Hepatocyte (in vitro differentiated cells): Measurements from ENCODE around the gene DGKI. TPM values are rescaled to one million over a fixed set of nuclear protein-coding genes. Genes with fewer than 3 reads are reported as not detected.

Experiments used
- DNase-seq: peaks from one replicate; pipeline ENCODE4 v3.0.0-alpha.2; 2016; ENCODE audit warnings: low spot score
- H2AFZ ChIP-seq: fragments of 200-600 bp; sonication (generic); 2 replicates; pipeline ENCODE4 v1.6.0; 2016; ENCODE audit warnings: antibody characterized with exemption, mild to moderate bottlenecking
- H3K27ac ChIP-seq: fragments of 200-600 bp; sonication (generic); 2 replicates; pipeline ENCODE4 v1.5.1; 2016; ENCODE audit warnings: mild to moderate bottlenecking
- H3K27me3 ChIP-seq: fragments of 200-600 bp; sonication (generic); 2 replicates; pipeline ENCODE4 v1.6.1; 2016
- H3K36me3 ChIP-seq: fragments of 200-600 bp; sonication (generic); replicated peaks from 2 replicates; pipeline ENCODE4 v1.5.1; 2016; ENCODE audit warnings: low read depth; ENCODE audit not compliant: insufficient read depth
- H3K4me1 ChIP-seq: fragments of 200-600 bp; sonication (generic); 2 replicates; pipeline ENCODE4 v1.5.1; 2016; ENCODE audit warnings: mild to moderate bottlenecking, moderate library complexity; ENCODE audit not compliant: insufficient read depth
- H3K4me2 ChIP-seq: fragments of 200-600 bp; sonication (generic); 2 replicates; pipeline ENCODE4 v1.6.0; 2016
- H3K4me3 ChIP-seq: fragments of 200-600 bp; sonication (generic); 2 replicates; pipeline ENCODE4 v1.5.1; 2016; ENCODE audit warnings: mild to moderate bottlenecking
- H3K79me2 ChIP-seq: fragments of 200-600 bp; sonication (generic); 2 replicates; pipeline ENCODE4 v1.6.0; 2017; ENCODE audit warnings: mild to moderate bottlenecking
- H3K9me2 ChIP-seq: fragments of 200-600 bp; sonication (generic); replicated peaks from 2 replicates; pipeline ENCODE4 v1.6.0; 2017; ENCODE audit warnings: mild to moderate bottlenecking; ENCODE audit not compliant: insufficient read depth
- H3K9me3 ChIP-seq: fragments of 200-600 bp; sonication (generic); 2 replicates; pipeline ENCODE4 v1.5.1; 2016; ENCODE audit warnings: low read depth, mild to moderate bottlenecking
- H4K20me1 ChIP-seq: fragments of 200-600 bp; sonication (generic); 2 replicates; pipeline ENCODE4 v1.6.0; 2016; ENCODE audit warnings: mild to moderate bottlenecking; ENCODE audit not compliant: insufficient read depth, poor library complexity, severe bottlenecking
- EZH2 ChIP-seq: fragments of 200-600 bp; sonication (generic); IDR thresholded peaks from 2 replicates; pipeline ENCODE4 v1.6.1; 2016; ENCODE audit warnings: antibody characterized with exemption, mild to moderate bottlenecking, borderline replicate concordance
- EZH2phosphoT487 ChIP-seq: fragments of 200-600 bp; sonication (generic); IDR thresholded peaks from one replicate; pipeline ENCODE4 v1.6.1; 2018; ENCODE audit warnings: antibody characterized with exemption, mild to moderate bottlenecking, low read depth, moderate library complexity; ENCODE audit not compliant: unreplicated experiment, severe bottlenecking
- WGBS: methylation state at CpG from one replicate; pipeline ENCODE4 v1.1.6; 2016; ENCODE audit warnings: low lambda C conversion rate; ENCODE audit errors: missing lambda C conversion rate; 5-methylcytosine and 5-hydroxymethylcytosine counted together
- polyA plus RNA-seq: library from polyadenylated mRNA; unstranded; fragments of >200 nt; fragmentation: Nextera tagmentation; extraction: Ambion mirVana; gene quantifications from 2 replicates; pipeline ENCODE4 v1.2.1, GENCODE V29; 2016
- total RNA-seq: library from RNA; depleted of rRNA; stranded (reverse); fragments of >200 nt; gene quantifications from 2 replicates; pipeline ENCODE4 v1.2.3, GENCODE V29; 2014
- TF ChIP-seq, protein P1 (sequence below): fragments of 200-600 bp; sonication (generic); IDR thresholded peaks from 2 replicates; pipeline ENCODE4 v1.5.1; 2016; ENCODE audit warnings: antibody characterized with exemption, mild to moderate bottlenecking; ENCODE audit not compliant: poor library complexity

The DGKI gene
- total and polyA plus RNA-seq, 2 experiments from 2014 or later, result 0.47 to 1.8 TPM

DNA sequence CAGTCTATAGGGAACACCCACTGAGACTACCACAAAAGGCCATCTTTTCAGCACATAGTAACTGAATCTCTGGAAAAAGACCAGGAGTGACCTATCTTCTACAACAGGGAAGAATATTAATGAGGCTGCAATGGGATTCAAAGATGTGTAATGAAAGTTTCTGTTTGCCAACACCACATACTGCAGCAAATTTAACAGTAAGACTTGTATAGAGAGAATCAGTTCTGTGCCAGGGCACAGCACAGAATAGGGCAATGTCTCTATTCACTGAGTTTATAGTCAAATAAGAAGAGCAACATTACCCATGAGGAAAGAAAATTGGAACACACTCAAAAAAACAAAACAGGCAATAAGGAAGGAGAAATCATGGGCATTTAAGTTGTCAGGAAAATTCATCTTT is 411.8 kb downstream of the DGKI start:
- no peaks in the 10 kb centered on the region for H3K36me3 ChIP-seq
- no peak for DNase-seq
- H3K9me3 ChIP-seq, result no peaks in the 10 kb centered on the region
- H3K27ac ChIP-seq, result no peak overlapping the region
- no peaks in the 10 kb centered on the region for H3K9me2 ChIP-seq
- no peaks in the 10 kb centered on the region for H3K4me1 ChIP-seq
- no peaks in the 10 kb centered on the region for H3K27me3 ChIP-seq
- no peak overlapping the region for H3K4me3 ChIP-seq
- TF ChIP-seq EZH2 (no peak), EZH2phosphoT487 (no peak)
- TF ChIP-seq, protein P1, sequence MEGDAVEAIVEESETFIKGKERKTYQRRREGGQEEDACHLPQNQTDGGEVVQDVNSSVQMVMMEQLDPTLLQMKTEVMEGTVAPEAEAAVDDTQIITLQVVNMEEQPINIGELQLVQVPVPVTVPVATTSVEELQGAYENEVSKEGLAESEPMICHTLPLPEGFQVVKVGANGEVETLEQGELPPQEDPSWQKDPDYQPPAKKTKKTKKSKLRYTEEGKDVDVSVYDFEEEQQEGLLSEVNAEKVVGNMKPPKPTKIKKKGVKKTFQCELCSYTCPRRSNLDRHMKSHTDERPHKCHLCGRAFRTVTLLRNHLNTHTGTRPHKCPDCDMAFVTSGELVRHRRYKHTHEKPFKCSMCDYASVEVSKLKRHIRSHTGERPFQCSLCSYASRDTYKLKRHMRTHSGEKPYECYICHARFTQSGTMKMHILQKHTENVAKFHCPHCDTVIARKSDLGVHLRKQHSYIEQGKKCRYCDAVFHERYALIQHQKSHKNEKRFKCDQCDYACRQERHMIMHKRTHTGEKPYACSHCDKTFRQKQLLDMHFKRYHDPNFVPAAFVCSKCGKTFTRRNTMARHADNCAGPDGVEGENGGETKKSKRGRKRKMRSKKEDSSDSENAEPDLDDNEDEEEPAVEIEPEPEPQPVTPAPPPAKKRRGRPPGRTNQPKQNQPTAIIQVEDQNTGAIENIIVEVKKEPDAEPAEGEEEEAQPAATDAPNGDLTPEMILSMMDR, result no peak
- no peak overlapping the region for H2AFZ ChIP-seq
- H4K20me1 ChIP-seq, result no peaks in the 10 kb centered on the region
- no peaks in the 10 kb centered on the region for H3K79me2 ChIP-seq
- H3K4me2 ChIP-seq, result no peak overlapping the region

DNA sequence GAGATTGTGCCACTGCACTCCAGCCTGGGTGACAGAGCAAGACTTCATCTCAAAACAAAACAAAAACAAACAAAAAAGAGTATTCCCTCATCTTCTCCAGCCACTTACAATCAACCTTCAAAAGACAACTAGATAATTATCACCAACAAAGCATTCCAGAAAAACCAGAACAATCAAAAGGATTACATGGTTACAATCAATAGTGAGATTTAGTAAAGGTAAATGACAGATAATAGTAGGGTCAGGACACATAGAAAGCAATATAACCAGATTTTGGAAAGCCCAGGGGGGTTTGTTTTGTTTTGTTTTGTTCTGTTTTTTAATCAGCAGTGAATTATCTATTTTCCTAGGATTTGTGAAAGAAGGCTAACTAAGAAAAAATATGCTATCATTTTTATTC is 412.2 kb downstream of the DGKI start:
- no peaks in the 10 kb centered on the region for H4K20me1 ChIP-seq
- H3K4me2 ChIP-seq, result no peak overlapping the region
- H3K36me3 ChIP-seq, result no peaks in the 10 kb centered on the region
- no peaks in the 10 kb centered on the region for H3K9me2 ChIP-seq
- TF ChIP-seq EZH2phosphoT487, result no peak
- TF ChIP-seq, protein P1, result no peak
- TF ChIP-seq EZH2, result no peak
- no peak overlapping the region for H3K27ac ChIP-seq
- no peaks in the 10 kb centered on the region for H3K79me2 ChIP-seq
- H3K27me3 ChIP-seq, result no peaks in the 10 kb centered on the region
- no peak for DNase-seq
- H3K4me1 ChIP-seq, result no peaks in the 10 kb centered on the region
- H3K9me3 ChIP-seq, result no peaks in the 10 kb centered on the region
- no peak overlapping the region for H2AFZ ChIP-seq
- no peak overlapping the region for H3K4me3 ChIP-seq

DNA sequence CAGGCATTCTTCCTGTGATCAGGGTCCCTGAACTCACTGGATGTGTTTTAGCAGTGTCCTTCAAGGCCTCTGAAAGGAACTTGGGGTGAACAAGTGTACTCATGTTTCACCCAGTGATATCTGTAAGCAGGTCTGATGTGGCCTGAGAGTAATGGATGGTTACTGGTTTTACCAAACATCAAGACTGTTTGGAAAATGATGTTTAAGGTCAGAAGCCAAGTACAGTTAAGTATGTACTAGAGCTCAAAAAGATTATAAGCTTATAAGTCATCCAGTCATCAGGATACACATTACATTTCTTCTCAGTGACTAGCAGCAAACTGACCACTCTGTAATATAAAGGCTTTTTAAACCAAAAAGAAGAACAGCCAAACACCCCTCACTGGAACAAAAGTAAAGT is 423.5 kb downstream of the DGKI start:
- Histone ChIP-seq H3K79me2 (no peaks in the 10 kb centered on the region), H3K36me3 (no peaks in the 10 kb centered on the region), H3K9me3 (no peaks in the 10 kb centered on the region), H3K9me2 (no peaks in the 10 kb centered on the region), H3K4me3 (no peak overlapping the region), H4K20me1 (no peaks in the 10 kb centered on the region), H3K27me3 (no peaks in the 10 kb centered on the region), H3K4me2 (no peak overlapping the region), H3K4me1 (no peaks in the 10 kb centered on the region), H3K27ac (peak overlapping the region; percentile 5), H2AFZ (no peak overlapping the region)
- no peak for TF ChIP-seq EZH2
- DNase-seq, result no peak

DNA sequence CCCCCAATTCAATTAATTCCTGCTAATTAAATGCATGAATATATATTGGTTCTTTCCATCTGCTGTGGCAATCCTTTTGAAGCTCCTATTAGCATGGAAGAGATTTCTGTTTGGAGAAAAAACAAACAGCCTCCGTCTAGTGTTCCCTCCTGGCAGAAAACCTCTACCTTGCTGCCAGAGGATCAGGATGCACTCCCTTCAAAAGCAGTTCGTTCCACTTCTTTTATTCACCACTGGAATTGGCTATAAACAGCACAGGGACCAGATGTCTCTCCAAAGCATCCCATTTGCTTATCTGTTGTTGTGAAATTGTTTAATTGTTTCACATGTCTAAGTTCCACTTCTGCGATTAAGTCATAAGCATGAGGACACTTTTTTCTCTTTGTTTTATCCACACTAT is 425.4 kb downstream of the DGKI start:
- TF ChIP-seq EZH2phosphoT487, result no peak
- TF ChIP-seq, protein P1, result no peak
- TF ChIP-seq EZH2, result no peak
- no peaks in the 10 kb centered on the region for H3K9me3 ChIP-seq
- no peaks in the 10 kb centered on the region for H3K79me2 ChIP-seq
- no peaks in the 10 kb centered on the region for H3K4me1 ChIP-seq
- H3K27me3 ChIP-seq, result no peaks in the 10 kb centered on the region
- no peak overlapping the region for H3K4me3 ChIP-seq
- H3K36me3 ChIP-seq, result no peaks in the 10 kb centered on the region
- no peak overlapping the region for H3K27ac ChIP-seq
- DNase-seq, result no peak
- no peak overlapping the region for H2AFZ ChIP-seq
- WGBS, result 58% methylated on average over 3 of the region's 3 CpGs
- H4K20me1 ChIP-seq, result no peaks in the 10 kb centered on the region
- no peaks in the 10 kb centered on the region for H3K9me2 ChIP-seq
- H3K4me2 ChIP-seq, result no peak overlapping the region
